Measurements from ENCODE around the gene VKORC1.

VKORC1 gene

DNA sequence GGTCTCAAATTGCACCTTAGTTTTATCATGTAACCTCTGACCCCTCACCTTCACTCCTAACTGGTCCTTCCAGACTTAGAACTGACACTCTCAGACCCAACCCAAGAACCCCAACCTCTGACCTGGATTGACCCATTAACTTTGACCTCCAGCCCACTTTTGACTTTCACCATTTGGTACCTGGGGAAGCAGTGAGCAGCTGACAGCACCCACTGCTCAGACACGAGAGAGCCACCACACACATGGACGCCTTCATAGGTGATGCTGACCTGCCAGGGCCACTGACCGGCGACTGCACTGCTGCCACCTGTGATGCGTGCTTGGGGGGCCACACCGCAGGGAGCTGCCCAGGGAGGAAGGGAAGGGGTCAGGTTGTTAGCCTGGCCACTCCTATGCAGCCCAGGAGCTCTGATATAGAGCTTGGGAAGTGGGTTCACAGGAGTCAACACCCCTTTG, 38.5 kb upstream of the VKORC1 start:
- TF ChIP-seq, protein P1, sequence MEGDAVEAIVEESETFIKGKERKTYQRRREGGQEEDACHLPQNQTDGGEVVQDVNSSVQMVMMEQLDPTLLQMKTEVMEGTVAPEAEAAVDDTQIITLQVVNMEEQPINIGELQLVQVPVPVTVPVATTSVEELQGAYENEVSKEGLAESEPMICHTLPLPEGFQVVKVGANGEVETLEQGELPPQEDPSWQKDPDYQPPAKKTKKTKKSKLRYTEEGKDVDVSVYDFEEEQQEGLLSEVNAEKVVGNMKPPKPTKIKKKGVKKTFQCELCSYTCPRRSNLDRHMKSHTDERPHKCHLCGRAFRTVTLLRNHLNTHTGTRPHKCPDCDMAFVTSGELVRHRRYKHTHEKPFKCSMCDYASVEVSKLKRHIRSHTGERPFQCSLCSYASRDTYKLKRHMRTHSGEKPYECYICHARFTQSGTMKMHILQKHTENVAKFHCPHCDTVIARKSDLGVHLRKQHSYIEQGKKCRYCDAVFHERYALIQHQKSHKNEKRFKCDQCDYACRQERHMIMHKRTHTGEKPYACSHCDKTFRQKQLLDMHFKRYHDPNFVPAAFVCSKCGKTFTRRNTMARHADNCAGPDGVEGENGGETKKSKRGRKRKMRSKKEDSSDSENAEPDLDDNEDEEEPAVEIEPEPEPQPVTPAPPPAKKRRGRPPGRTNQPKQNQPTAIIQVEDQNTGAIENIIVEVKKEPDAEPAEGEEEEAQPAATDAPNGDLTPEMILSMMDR (IDR thresholded peaks at IDR 0.05; ENCODE audit: control insufficient read depth, insufficient read depth, low read depth, low read length, missing control alignments), result no peak
- no peak overlapping the region for H3K4me3 ChIP-seq (ENCODE audit: control insufficient read depth, low read depth, low read length)
- DNase-seq (ENCODE audit: low read depth), result no peak

DNA sequence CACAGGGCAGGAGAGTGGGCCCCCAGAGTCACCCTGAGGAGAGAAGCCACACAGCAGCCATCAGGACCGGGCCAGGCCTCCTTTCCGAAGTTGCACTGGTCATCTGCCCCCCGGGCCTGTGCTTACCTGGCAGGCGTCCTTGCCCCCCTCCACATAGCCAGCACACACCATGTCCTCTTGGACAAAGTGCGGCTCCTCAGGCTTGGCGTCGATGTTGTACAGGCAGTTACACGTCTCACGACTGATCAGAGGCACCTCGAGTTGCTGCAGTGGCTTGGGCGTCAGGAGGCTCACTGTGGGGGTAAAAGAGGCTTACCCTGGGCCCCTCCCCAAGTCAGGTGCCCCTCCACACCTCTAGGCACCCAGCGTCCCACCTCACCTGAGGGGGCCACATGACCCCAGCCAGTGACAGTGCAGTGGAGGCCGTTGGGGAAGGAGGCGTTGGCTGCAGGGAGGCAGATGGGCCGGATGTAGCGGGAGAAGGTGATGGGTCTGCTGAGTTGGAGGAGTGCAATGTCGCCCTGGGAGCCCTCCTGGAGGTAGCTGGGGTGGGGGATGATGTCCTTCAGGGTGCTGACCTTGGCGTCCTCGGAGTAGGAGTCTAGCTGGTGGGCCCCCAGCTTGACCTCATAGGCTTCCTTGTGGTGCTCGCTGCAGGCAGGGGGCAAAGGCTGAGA, 37.8 kb upstream of the VKORC1 start:
- TF ChIP-seq, protein P1 (IDR thresholded peaks at IDR 0.05; ENCODE audit: control insufficient read depth, insufficient read depth, low read depth, low read length, missing control alignments), result no peak
- DNase-seq (ENCODE audit: low read depth), result no peak

DNA sequence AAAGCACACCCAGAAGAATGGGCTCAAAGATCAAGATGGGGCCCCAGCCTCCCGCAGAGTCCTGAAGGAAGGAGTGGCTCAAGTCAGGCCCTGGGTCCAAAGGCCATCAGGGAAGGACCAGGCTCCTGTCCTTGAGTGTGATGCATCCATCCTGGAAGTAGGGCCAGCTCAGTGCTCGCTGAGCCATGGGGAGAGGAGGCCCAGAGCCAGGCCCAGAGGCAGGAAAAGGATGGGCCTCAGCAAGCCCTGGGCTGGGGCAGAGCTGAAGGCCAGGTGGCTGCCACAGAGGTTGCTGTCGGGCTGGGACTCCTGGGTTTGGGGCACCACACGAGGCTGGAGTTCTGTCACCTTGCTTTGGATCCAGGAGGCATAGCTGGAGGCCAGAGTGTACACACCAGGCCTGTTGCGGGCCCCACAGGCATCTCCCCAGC, 37.3 kb upstream of the VKORC1 start:
- no peak for DNase-seq (ENCODE audit: low read depth)
- no peak overlapping the region for H3K4me3 ChIP-seq (ENCODE audit: control insufficient read depth, low read depth, low read length)
- TF ChIP-seq, protein P1 (IDR thresholded peaks at IDR 0.05; ENCODE audit: control insufficient read depth, insufficient read depth, low read depth, low read length, missing control alignments), result no peak

More for the DNA sequence above, 37.8 kb upstream of the VKORC1 start:
- no peak overlapping the region for H3K4me3 ChIP-seq (ENCODE audit: control insufficient read depth, low read depth, low read length)

- no peak overlapping the region for H3K4me3 ChIP-seq (ENCODE audit: control insufficient read depth, low read depth, low read length)
- DNase-seq (ENCODE audit: low read depth), result no peak
- TF ChIP-seq, protein P1 (IDR thresholded peaks at IDR 0.05; ENCODE audit: control insufficient read depth, insufficient read depth, low read depth, low read length, missing control alignments), result no peak
Observed at GRCh38 chr16:31131416-31131815, 36.8 kb upstream of the VKORC1 start.

GRCh38 chr16:31130899-31131298, 36.3 kb upstream of the VKORC1 start:
- H3K4me3 ChIP-seq (ENCODE audit: control insufficient read depth, low read depth, low read length), result no peak overlapping the region
- no peak for DNase-seq (ENCODE audit: low read depth)
- TF ChIP-seq, protein P1 (IDR thresholded peaks at IDR 0.05; ENCODE audit: control insufficient read depth, insufficient read depth, low read depth, low read length, missing control alignments), result no peak

DNA sequence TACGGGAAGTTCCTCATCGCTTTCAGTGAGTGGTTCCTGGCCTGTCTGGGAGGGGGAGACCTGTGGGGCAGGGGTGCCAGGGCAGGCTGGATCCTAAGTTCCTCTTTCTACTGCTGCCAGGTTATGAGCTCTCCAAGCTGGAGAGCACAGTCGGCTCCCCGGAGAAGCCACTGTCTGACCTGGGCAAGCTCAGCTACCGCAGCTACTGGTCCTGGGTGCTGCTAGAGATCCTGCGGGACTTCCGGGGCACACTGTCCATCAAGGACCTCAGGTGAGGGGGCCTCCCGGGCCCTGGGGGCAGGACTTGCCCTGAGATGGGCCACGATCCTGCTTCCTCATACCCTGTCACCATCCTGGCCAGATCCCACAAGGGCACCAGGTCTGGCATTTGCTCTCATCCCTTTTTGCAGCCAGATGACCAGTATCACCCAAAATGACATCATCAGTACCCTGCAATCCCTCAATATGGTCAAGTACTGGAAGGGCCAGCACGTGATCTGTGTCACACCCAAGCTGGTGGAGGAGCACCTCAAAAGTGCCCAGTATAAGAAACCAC, 35.8 kb upstream of the VKORC1 start:
- TF ChIP-seq, protein P1 (IDR thresholded peaks at IDR 0.05; ENCODE audit: control insufficient read depth, insufficient read depth, low read depth, low read length, missing control alignments), result no peak
- DNase-seq (ENCODE audit: low read depth), result no peak
- no peak overlapping the region for H3K4me3 ChIP-seq (ENCODE audit: control insufficient read depth, low read depth, low read length)

Data from AG09309 (cell line).